Panc1 (cell line): ENCODE data around the gene ZNF555. TPM values are rescaled to one million over a fixed set of nuclear protein-coding genes. Genes with fewer than 3 reads are reported as not detected.

Experiments
- ATAC-seq: fragments of 200-7000 bp; cut with Tn5 transposase; 2 replicates; pipeline ENCODE4 v1.9.1; 2020; ENCODE audit warnings: mild to moderate bottlenecking, moderate library complexity
- BruUV-seq: library from RNA; stranded (reverse); fragments of 400-500 nt; replicated peaks from 2 replicates; lab custom pipeline; 2021; lab: Mats Ljungman, UMichigan
- CTCF ChIA-PET: fragments of 300-600 bp; sonication (Branson Sonifier 250); formaldehyde crosslinking; loops from one replicate; lab custom pipeline; 2022; ENCODE audit warnings: antibody characterized with exemption; lab: Charles Lee
- POLR2A ChIA-PET: fragments of 300-600 bp; sonication (Branson Sonifier 250); formaldehyde crosslinking; loops from one replicate; lab custom pipeline; 2022; ENCODE audit warnings: antibody characterized with exemption; lab: Charles Lee
- DNase-seq: peaks from one replicate; pipeline ENCODE4 v3.0.0-alpha.2; 2010; ENCODE audit warnings: low read depth, low spot score
- H3K27ac ChIP-seq: 2 replicates; pipeline ENCODE4 v1.5.1; 2011; ENCODE audit warnings: mild to moderate bottlenecking, low read length, inconsistent platforms
- H3K27me3 ChIP-seq: fragments of 200-500 bp; sonication (Bioruptor generic); 2 replicates; pipeline ENCODE4 v1.6.0; 2014; ENCODE audit warnings: low read length, inconsistent platforms; ENCODE audit not compliant: control insufficient read depth, insufficient read depth
- H3K36me3 ChIP-seq: fragments of 200-500 bp; sonication (Bioruptor generic); 2 replicates; pipeline ENCODE4 v1.5.1; 2014; ENCODE audit warnings: inconsistent platforms, mild to moderate bottlenecking, low read length, moderate library complexity; ENCODE audit not compliant: control insufficient read depth, insufficient read depth
- H3K4me1 ChIP-seq: 2 replicates; pipeline ENCODE4 v1.5.1; 2011; ENCODE audit warnings: inconsistent platforms, mild to moderate bottlenecking, low read length, moderate library complexity; ENCODE audit not compliant: control insufficient read depth, insufficient read depth
- H3K4me3 ChIP-seq, 2 experiments: 2 replicates each; pipeline ENCODE4 v1.5.1; 2011 to 2012; ENCODE audit warnings: low read depth in 2 of 2, low read length in 2 of 2, mild to moderate bottlenecking in 2 of 2, inconsistent platforms in 1 of 2, moderate library complexity in 1 of 2
- H3K9me3 ChIP-seq: fragments of 200-500 bp; sonication (Bioruptor generic); 2 replicates; pipeline ENCODE4 v1.5.1; 2014; ENCODE audit warnings: low read depth, mild to moderate bottlenecking, inconsistent platforms, low read length, moderate library complexity; ENCODE audit not compliant: control insufficient read depth, insufficient read depth
- CTCF ChIP-seq: fragments of 450-650 bp; IDR thresholded peaks from 2 replicates; pipeline ENCODE4 v1.5.1; 2017; ENCODE audit warnings: mild to moderate bottlenecking
- POLR2AphosphoS5 ChIP-seq: IDR thresholded peaks from 2 replicates; pipeline ENCODE4 v1.6.1; 2012; ENCODE audit warnings: mild to moderate bottlenecking, low read depth, low read length, moderate library complexity
- REST ChIP-seq, 2 experiments: IDR thresholded peaks; 2 replicates each; pipeline ENCODE4 v1.6.1; 2011 to 2012; ENCODE audit warnings: low read depth in 2 of 2, control low read depth in 1 of 2, low read length in 1 of 2, mild to moderate bottlenecking in 1 of 2, moderate library complexity in 1 of 2; ENCODE audit not compliant: insufficient read depth in 1 of 2
- SIN3A ChIP-seq: IDR thresholded peaks from 2 replicates; pipeline ENCODE4 v1.6.1; 2012; ENCODE audit warnings: low read depth, mild to moderate bottlenecking, low read length, moderate library complexity, borderline replicate concordance; ENCODE audit not compliant: insufficient read depth
- TCF7L2 ChIP-seq: IDR thresholded peaks from 2 replicates; pipeline ENCODE4 v1.6.1; 2011; ENCODE audit warnings: mild to moderate bottlenecking, low read depth, low read length, inconsistent platforms
- in situ Hi-C: cut with HindIII; loops from 2 replicates; pipeline ENCODE4 v1.10.0; 2016; ENCODE audit warnings: low sequenced_read_pairs, low pct_unique_long_range_greater_than_20kb
- intact Hi-C: fragments of 100-400 bp; cut with micrococcal nuclease; formaldehyde crosslinking; loops from one replicate; pipeline ENCODE4 v1.10.0; 2022; ENCODE audit not compliant: unreplicated experiment
- total RNA-seq: library from RNA; stranded (reverse); gene quantifications from one replicate; pipeline ENCODE4 v1.2.1, GENCODE V29; 2021; ENCODE audit not compliant: unreplicated experiment

The ZNF555 gene
- total RNA-seq, 1 experiment from 2014 or later: 7.3 TPM

- Histone ChIP-seq H3K9me3 (no peaks in the 10 kb centered on the region), H3K4me3 (peak overlapping the region; percentile 59 to 63), H3K27ac (peak overlapping the region; percentile 39), H3K27me3 (no peaks in the 10 kb centered on the region), H3K4me1 (no peaks in the 10 kb centered on the region), H3K36me3 (no peaks in the 10 kb centered on the region)
- ATAC-seq (peak; percentile 49), DNase-seq (no peak)
- intact Hi-C loops: no loop called here
- in situ Hi-C loops: no loop called here
- TF ChIP-seq CTCF (no peak), POLR2AphosphoS5 (no peak), REST (IDR thresholded peaks at IDR 0.05; ENCODE audit: insufficient read depth in 1 of 2, low read depth in 2 of 2, low read length in 1 of 2) (no peak), SIN3A (no peak), TCF7L2 (no peak)
- ChIA-PET POLR2A (no interaction called here), CTCF (no interaction called here)
- no TSS peak for BruUV-seq
These were observed 21.1 kb upstream of the ZNF555 start for GRCh38 chr19:2820112-2820702.

GRCh38 chr19:2822846-2823245 is 18.4 kb upstream of the ZNF555 start:
- in situ Hi-C loops: no loop called here
- intact Hi-C loops: no loop called here
- ATAC-seq: no peak
- DNase-seq: no peak
- POLR2A ChIA-PET: interaction anchor here (0.6 kb wide), 2 partner anchors 25 to 330 kb away, joined by 3 to 4 read pairs; no protein-coding TSS in a partner anchor
- CTCF ChIA-PET: interaction anchor here (0.6 to 1.1 kb wide), 2 partner anchors 18 to 50 kb away, joined by 3 read pairs; partner anchors contain the start of gene ZNF555
- Histone ChIP-seq H3K36me3 (no peaks in the 10 kb centered on the region), H3K27me3 (no peaks in the 10 kb centered on the region), H3K4me3 (no peak overlapping the region), H3K27ac (no peak overlapping the region), H3K4me1 (no peaks in the 10 kb centered on the region), H3K9me3 (no peaks in the 10 kb centered on the region; the same call in 1 of the 2 replicates)
- BruUV-seq: no TSS peak
- TF ChIP-seq POLR2AphosphoS5: no peak

GRCh38 chr19:2823646-2824045 is 17.6 kb upstream of the ZNF555 start:
- ATAC-seq (no peak), DNase-seq (no peak)
- H3K4me1 ChIP-seq: no peaks in the 10 kb centered on the region
- no peak overlapping the region for H3K27ac ChIP-seq
- no peak for TF ChIP-seq TCF7L2
- TF ChIP-seq POLR2AphosphoS5: no peak
- no peak for TF ChIP-seq CTCF
- TF ChIP-seq SIN3A: no peak
- TF ChIP-seq REST (IDR thresholded peaks at IDR 0.05; ENCODE audit: insufficient read depth in 1 of 2, low read depth in 2 of 2, low read length in 1 of 2): no peak
- intact Hi-C loops (no loop called here), in situ Hi-C loops (no loop called here)
- BruUV-seq: no TSS peak
- H3K9me3 ChIP-seq: no peaks in the 10 kb centered on the region; the same call in 1 of the 2 replicates
- H3K4me3 ChIP-seq: no peak overlapping the region
- ChIA-PET CTCF (interaction anchor here (1.1 kb wide), 2 partner anchors 37 to 49 kb away, joined by 3 read pairs; no protein-coding TSS in a partner anchor), POLR2A (no interaction called here)
- H3K36me3 ChIP-seq: no peaks in the 10 kb centered on the region
- H3K27me3 ChIP-seq: no peaks in the 10 kb centered on the region
